Loucy (cell line): ENCODE results near the gene MPND.

Experiments
- H2AFZ ChIP-seq: fragments of 200-600 bp; sonication (generic); 2 replicates; pipeline ENCODE4 v1.6.0; 2016; ENCODE audit warnings: antibody characterized with exemption, mild to moderate bottlenecking, low read length, moderate library complexity
- H3F3A ChIP-seq: fragments of 200-600 bp; 2 replicates; pipeline ENCODE4 v1.6.0; 2016; ENCODE audit warnings: antibody characterized with exemption, low read depth, mild to moderate bottlenecking
- H3K27me3 ChIP-seq: fragments of 200-600 bp; sonication (generic); 2 replicates; pipeline ENCODE4 v1.6.1; 2014; ENCODE audit warnings: low read length, mild to moderate bottlenecking; ENCODE audit not compliant: insufficient read depth, poor library complexity, severe bottlenecking
- H3K36me3 ChIP-seq: fragments of 200-600 bp; sonication (generic); 2 replicates; pipeline ENCODE4 v1.6.1; 2016; ENCODE audit warnings: low read length; ENCODE audit not compliant: insufficient read depth
- H3K4me1 ChIP-seq: fragments of 200-600 bp; sonication (generic); 2 replicates; pipeline ENCODE4 v1.5.1; 2014; ENCODE audit warnings: low read length, mild to moderate bottlenecking; ENCODE audit not compliant: insufficient read depth, poor library complexity, severe bottlenecking
- H3K4me2 ChIP-seq: fragments of 200-600 bp; sonication (generic); 2 replicates; pipeline ENCODE4 v1.6.0; 2014; ENCODE audit warnings: antibody characterized with exemption, low read length, low read depth, mild to moderate bottlenecking; ENCODE audit not compliant: poor library complexity, severe bottlenecking
- H3K4me3 ChIP-seq: fragments of 200-600 bp; sonication (generic); 2 replicates; pipeline ENCODE4 v1.5.1; 2014; ENCODE audit warnings: low read length, mild to moderate bottlenecking, mixed read lengths; ENCODE audit not compliant: poor library complexity, severe bottlenecking
- H3K79me2 ChIP-seq: fragments of 200-600 bp; sonication (generic); 2 replicates; pipeline ENCODE4 v1.6.1; 2014; ENCODE audit warnings: low read length; ENCODE audit not compliant: insufficient read depth
- H3K9ac ChIP-seq: fragments of 200-600 bp; sonication (generic); 2 replicates; pipeline ENCODE4 v1.6.0; 2014; ENCODE audit warnings: mild to moderate bottlenecking, low read depth, low read length, moderate library complexity; ENCODE audit not compliant: poor library complexity, severe bottlenecking
- H3K9me2 ChIP-seq: fragments of 200-600 bp; sonication (generic); replicated peaks from 2 replicates; pipeline ENCODE4 v1.6.1; 2016; ENCODE audit warnings: low read depth, low read length, mixed read lengths
- H3K9me3 ChIP-seq: fragments of 200-600 bp; sonication (generic); 2 replicates; pipeline ENCODE4 v1.6.1; 2014; ENCODE audit warnings: mild to moderate bottlenecking, antibody characterized with exemption, low read length, low read depth; ENCODE audit not compliant: insufficient read depth
- H4K20me1 ChIP-seq: fragments of 200-600 bp; sonication (generic); 2 replicates; pipeline ENCODE4 v1.6.0; 2014; ENCODE audit warnings: antibody characterized with exemption, low read length, mild to moderate bottlenecking; ENCODE audit not compliant: insufficient read depth, poor library complexity, severe bottlenecking
- EZH2phosphoT487 ChIP-seq: fragments of 200-600 bp; IDR thresholded peaks from 2 replicates; pipeline ENCODE4 v1.6.1; 2018; ENCODE audit warnings: antibody characterized with exemption, mild to moderate bottlenecking, moderate library complexity, borderline replicate concordance
- TF ChIP-seq, protein P1 (sequence below): fragments of 200-600 bp; sonication (generic); conservative IDR thresholded peaks from 2 replicates; pipeline ENCODE4 v1.5.1; 2014; ENCODE audit warnings: mild to moderate bottlenecking, antibody characterized with exemption, low read length

MPND gene

DNA sequence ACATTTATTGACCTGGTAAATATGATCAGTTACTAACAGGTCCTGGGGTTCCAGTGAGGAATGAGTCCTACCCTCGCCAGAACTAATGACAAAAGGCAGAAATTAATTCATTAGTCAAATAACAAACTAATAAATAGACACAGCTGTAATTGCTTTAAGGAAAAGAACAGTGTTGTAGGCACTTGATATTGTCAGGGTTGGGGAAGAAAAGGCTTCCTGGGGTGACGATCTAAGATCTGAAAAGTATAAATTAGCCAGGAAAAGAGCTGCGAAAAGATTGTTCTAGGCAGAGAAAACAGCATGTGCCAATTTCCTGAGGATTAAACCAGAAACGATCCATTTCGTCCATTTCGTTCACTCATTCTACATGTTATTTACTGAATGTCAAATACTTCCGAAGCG is 58.4 kb downstream of the MPND start:
- peak overlapping the region; percentile 69 for H2AFZ ChIP-seq
- TF ChIP-seq, protein P1, sequence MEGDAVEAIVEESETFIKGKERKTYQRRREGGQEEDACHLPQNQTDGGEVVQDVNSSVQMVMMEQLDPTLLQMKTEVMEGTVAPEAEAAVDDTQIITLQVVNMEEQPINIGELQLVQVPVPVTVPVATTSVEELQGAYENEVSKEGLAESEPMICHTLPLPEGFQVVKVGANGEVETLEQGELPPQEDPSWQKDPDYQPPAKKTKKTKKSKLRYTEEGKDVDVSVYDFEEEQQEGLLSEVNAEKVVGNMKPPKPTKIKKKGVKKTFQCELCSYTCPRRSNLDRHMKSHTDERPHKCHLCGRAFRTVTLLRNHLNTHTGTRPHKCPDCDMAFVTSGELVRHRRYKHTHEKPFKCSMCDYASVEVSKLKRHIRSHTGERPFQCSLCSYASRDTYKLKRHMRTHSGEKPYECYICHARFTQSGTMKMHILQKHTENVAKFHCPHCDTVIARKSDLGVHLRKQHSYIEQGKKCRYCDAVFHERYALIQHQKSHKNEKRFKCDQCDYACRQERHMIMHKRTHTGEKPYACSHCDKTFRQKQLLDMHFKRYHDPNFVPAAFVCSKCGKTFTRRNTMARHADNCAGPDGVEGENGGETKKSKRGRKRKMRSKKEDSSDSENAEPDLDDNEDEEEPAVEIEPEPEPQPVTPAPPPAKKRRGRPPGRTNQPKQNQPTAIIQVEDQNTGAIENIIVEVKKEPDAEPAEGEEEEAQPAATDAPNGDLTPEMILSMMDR, result no peak
- TF ChIP-seq EZH2phosphoT487, result no peak
- H3K4me1 ChIP-seq, result peaks cover 47% of the 10 kb centered on the region
- no peaks in the 10 kb centered on the region for H3F3A ChIP-seq
- H3K4me2 ChIP-seq, result peak overlapping the region; percentile 89
- peaks cover 5% of the 10 kb centered on the region; the same call in 1 of the 2 replicates for H3K36me3 ChIP-seq
- H3K9ac ChIP-seq, result peak overlapping the region; percentile 77
- H4K20me1 ChIP-seq, result peaks cover 71% of the 10 kb centered on the region
- H3K27me3 ChIP-seq, result peaks cover 5% of the 10 kb centered on the region
- no peaks in the 10 kb centered on the region for H3K9me3 ChIP-seq
- H3K4me3 ChIP-seq, result peak overlapping the region; percentile 99
- H3K9me2 ChIP-seq, result no peaks in the 10 kb centered on the region
- H3K79me2 ChIP-seq, result peaks cover 78% of the 10 kb centered on the region

DNA sequence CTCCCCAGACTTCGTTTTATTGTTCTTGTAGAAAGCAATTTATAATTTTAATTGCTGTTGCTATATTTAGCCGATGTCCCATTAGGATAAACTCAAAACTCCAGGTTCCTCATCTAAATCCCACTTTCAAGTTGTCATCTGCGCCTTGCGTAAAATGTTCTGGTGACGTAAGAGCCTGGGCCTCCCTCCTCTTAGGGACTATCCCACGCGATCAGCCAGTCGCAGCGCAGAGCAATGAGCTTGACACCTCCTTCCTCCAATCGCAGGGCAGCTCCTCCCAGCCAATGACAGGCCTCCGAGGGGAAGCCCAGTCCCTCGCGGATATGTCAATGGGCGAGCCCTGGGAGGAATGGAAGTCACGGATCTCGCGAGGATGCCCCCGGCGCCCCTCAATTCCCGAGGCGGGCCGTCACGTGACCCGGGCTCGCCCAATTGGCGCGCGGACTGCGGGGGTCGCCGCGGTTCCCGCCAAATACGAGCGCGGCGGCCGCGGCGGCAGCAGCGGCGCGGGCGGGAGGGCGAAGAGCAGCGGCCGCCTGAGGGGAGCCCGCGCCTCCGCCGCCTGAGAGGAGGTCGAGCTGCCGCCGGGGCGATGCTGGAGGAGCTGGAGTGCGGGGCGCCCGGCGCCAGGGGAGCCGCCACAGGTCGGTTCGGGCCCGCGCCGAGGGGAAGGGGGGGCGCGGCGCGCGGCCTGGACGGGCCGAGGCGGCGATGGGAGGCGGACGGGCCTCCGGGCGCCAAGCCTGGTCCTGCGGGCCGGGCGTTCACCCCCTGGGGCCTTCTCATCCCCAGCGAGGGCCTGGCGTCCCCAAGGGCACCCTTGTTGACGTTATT is 59.0 kb downstream of the MPND start, which contains the start of gene CHAF1A:
CHAF1A (plus strand) TSS at position 470 of the 834 bp plus-strand sequence; CDS start at position 593, 123 bp downstream.
- H3K9me2 ChIP-seq, result no peaks in the 10 kb centered on the region
- H3K9ac ChIP-seq, result peak within 1 kb of the TSS; percentile 99
- peak within 1 kb of the TSS; percentile 69 for H2AFZ ChIP-seq
- H4K20me1 ChIP-seq, result peaks cover 66% of the 10 kb centered on the region
- peak within 1 kb of the TSS; percentile 93 for H3K4me2 ChIP-seq
- no peaks in the 10 kb centered on the region for H3K9me3 ChIP-seq
- TF ChIP-seq EZH2phosphoT487, result no peak
- TF ChIP-seq, protein P1, result no peak
- peaks cover 8% of the 10 kb centered on the region; the same call in 1 of the 2 replicates for H3K36me3 ChIP-seq
- H3F3A ChIP-seq, result no peaks in the 10 kb centered on the region
- H3K4me1 ChIP-seq, result peaks cover 45% of the 10 kb centered on the region
- H3K27me3 ChIP-seq, result peaks cover 5% of the 10 kb centered on the region
- peaks cover 78% of the 10 kb centered on the region for H3K79me2 ChIP-seq
- H3K4me3 ChIP-seq, result peak within 1 kb of the TSS; percentile 99

DNA sequence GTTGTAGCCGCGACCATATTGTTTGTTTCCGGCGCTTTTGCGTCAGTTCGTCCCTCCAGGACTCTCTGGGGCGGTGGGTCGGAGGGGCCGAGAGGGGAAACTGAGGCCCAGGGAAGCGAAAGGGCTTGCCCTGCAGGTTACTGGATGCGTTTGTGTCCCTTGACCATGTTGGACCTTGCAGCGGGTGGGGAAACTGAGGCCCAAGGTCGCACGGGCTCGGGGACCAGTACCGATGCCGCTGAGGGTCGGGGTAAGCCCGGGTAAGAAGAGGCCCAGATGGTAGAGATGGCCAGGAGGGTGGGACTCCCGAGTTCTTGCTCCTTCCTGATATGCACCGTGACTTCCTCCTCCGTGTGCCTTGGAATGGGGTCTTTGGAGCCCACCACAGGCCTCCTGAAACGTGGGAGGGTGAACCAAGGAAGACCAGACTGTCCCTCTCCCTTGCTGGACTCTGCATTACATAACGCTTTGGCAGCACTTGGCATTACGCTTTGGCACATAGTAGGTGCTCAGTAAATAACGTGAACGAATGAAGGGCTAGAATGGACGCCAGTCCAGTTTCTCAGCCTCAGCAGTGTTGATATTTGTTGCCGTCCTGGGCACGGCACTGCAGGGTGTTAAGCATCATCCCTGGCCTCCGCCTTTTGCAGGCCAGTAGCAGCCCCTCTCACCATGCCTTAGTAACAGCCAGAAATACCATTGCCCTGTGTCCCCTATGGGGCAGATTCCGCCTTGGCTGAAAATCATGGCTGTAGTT is 59.8 kb downstream of the MPND start:
- peak overlapping the region; percentile 99 for H3K4me3 ChIP-seq
- TF ChIP-seq, protein P1, result no peak
- TF ChIP-seq EZH2phosphoT487, result no peak
- H3K4me1 ChIP-seq, result peaks cover 44% of the 10 kb centered on the region
- no peaks in the 10 kb centered on the region for H3F3A ChIP-seq
- H3K9me3 ChIP-seq, result no peaks in the 10 kb centered on the region
- H2AFZ ChIP-seq, result peak overlapping the region; percentile 58; the same call in 1 of the 2 replicates
- peaks cover 9% of the 10 kb centered on the region; the same call in 1 of the 2 replicates for H3K36me3 ChIP-seq
- H3K4me2 ChIP-seq, result peak overlapping the region; percentile 93
- H3K9ac ChIP-seq, result peak overlapping the region; percentile 99
- peaks cover 60% of the 10 kb centered on the region for H4K20me1 ChIP-seq
- H3K79me2 ChIP-seq, result peaks cover 78% of the 10 kb centered on the region
- peaks cover 5% of the 10 kb centered on the region for H3K27me3 ChIP-seq
- H3K9me2 ChIP-seq, result no peaks in the 10 kb centered on the region
